GM19043 (cell line): Measurements from ENCODE around the gene SNRNP70.
A peak's percentile ranks its signal among the peaks of the same experiment; 100 is the strongest.
"Not testable (repeated sequence)": the region's sequence is repeated elsewhere in the genome, so short reads cannot be mapped to it uniquely, and the experiment has no call there.

Experiments used
- ATAC-seq: cut with Tn5 transposase; IDR thresholded peaks from one replicate; pipeline ENCODE4 v1.9.1; 2021; ENCODE audit warnings: low read depth; ENCODE audit not compliant: unreplicated experiment

The SNRNP70 gene

GRCh38 chr19:49118565-49119410 lies 33.5 kb downstream of the SNRNP70 start, which contains the start of gene C19orf73:
Gene C19orf73, minus strand, starts transcription at chr19:49119143. Its CDS starts 121 bp downstream, at chr19:49119022.
- peak; percentile 76 for ATAC-seq

GRCh38 chr19:49119411-49120324 lies 34.4 kb downstream of the SNRNP70 start, which contains the start of gene PPFIA3:
Gene PPFIA3, plus strand, starts transcription at chr19:49119544. Its CDS starts 8,330 bp downstream, at chr19:49127874.
- ATAC-seq = no peak

GRCh38 chr19:49120325-49120683 lies 35.1 kb downstream of the SNRNP70 start:
- ATAC-seq = no peak

- no peak for ATAC-seq
Observed at GRCh38 chr19:49120868-49121267, 35.6 kb downstream of the SNRNP70 start.

GRCh38 chr19:49121841-49122240 lies 36.6 kb downstream of the SNRNP70 start:
- ATAC-seq = not testable (repeated sequence)

- not testable (repeated sequence) for ATAC-seq
Observed at GRCh38 chr19:49123285-49123684, 38.0 kb downstream of the SNRNP70 start.

- no peak for ATAC-seq
Observed at GRCh38 chr19:49125025-49125731, 39.9 kb downstream of the SNRNP70 start.

- no peak for ATAC-seq
Observed at GRCh38 chr19:49126575-49126974, 41.3 kb downstream of the SNRNP70 start.

- ATAC-seq = not testable (repeated sequence)
Observed at GRCh38 chr19:49127225-49127624, 42.0 kb downstream of the SNRNP70 start.

GRCh38 chr19:49127674-49128544 lies 42.7 kb downstream of the SNRNP70 start:
- peak; percentile 81 for ATAC-seq

- ATAC-seq = no peak
Observed at GRCh38 chr19:49128545-49129237, 43.4 kb downstream of the SNRNP70 start.

GRCh38 chr19:49129238-49129583 lies 44.0 kb downstream of the SNRNP70 start:
- ATAC-seq = no peak

- no peak for ATAC-seq
Observed at GRCh38 chr19:49130325-49130724, 45.1 kb downstream of the SNRNP70 start.

GRCh38 chr19:49132974-49133609 lies 47.8 kb downstream of the SNRNP70 start:
- no peak for ATAC-seq

GRCh38 chr19:49133621-49134454 lies 48.6 kb downstream of the SNRNP70 start:
- no peak for ATAC-seq

GRCh38 chr19:49135686-49136085 lies 50.4 kb downstream of the SNRNP70 start:
- ATAC-seq = no peak

GRCh38 chr19:49136771-49137171 lies 51.5 kb downstream of the SNRNP70 start:
- ATAC-seq = no peak

- ATAC-seq = no peak
Observed at GRCh38 chr19:49140951-49141350, 55.7 kb downstream of the SNRNP70 start.
